GM19372 (cell line): ENCODE results near the gene ALG10B.
"Not testable (repeated sequence)": the region's sequence is repeated elsewhere in the genome, so short reads cannot be mapped to it uniquely, and the experiment has no call there.

Source experiments
- ATAC-seq: cut with Tn5 transposase; IDR thresholded peaks from one replicate; pipeline ENCODE4 v1.9.1; 2021; ENCODE audit warnings: mild to moderate bottlenecking, low read depth, moderate library complexity; ENCODE audit not compliant: unreplicated experiment

Gene ALG10B

GRCh38 chr12:38316391-38317129, at the start of gene ALG10B:
Gene ALG10B (plus strand): TSS chr12:38316774. CDS start chr12:38316894, 120 bp downstream.
- peak; percentile 99 for ATAC-seq

GRCh38 chr12:38268612-38269011, 48.0 kb upstream of the ALG10B start:
- no peak for ATAC-seq

- no peak for ATAC-seq
These were observed 46.7 kb upstream of the ALG10B start for GRCh38 chr12:38269897-38270296.

DNA sequence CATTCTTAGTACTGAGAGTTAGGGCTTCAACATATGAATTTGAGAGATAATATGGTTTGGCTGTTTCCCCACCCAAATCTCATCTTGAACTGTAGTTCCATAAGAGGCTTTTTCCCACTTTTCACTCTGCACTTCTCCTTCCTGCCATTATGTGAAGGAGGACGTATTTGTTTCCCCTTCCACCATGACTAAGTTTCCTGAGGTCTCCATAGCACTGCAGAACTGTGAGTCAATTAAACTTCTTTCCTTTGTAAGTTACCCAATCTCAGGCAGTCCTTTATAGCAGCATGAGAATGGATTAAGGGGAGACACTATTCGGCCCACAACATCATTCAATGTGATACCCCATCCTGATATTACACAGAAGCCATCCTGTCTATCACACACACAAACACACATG, 36.8 kb upstream of the ALG10B start:
- no peak for ATAC-seq

DNA sequence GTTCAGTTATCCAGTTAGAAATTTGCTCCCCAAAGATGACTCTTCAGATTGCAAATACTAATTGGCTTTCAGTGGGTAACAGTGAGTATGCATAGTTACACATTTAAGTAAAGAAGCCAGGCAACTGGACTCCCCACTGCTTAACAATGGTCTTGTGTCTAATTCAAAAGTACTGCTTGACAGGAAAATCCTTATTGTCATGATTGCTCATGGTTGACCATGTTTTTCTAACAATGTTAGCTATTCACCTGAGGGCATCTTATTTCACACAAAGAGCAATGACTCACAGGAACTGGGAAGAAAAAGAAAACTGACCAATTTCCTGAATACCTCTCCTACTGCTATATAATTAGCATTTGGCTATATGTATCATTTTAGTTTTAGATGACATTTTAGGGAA, 33.7 kb upstream of the ALG10B start:
- ATAC-seq: no peak

GRCh38 chr12:38289396-38289795, 27.2 kb upstream of the ALG10B start:
- no peak for ATAC-seq

GRCh38 chr12:38291160-38291559, 25.4 kb upstream of the ALG10B start:
- ATAC-seq: no peak

GRCh38 chr12:38302972-38303371, 13.6 kb upstream of the ALG10B start:
- not testable (repeated sequence) for ATAC-seq

- ATAC-seq: not testable (repeated sequence)
These were observed 5.4 kb downstream of the ALG10B start for GRCh38 chr12:38321966-38322365.

DNA sequence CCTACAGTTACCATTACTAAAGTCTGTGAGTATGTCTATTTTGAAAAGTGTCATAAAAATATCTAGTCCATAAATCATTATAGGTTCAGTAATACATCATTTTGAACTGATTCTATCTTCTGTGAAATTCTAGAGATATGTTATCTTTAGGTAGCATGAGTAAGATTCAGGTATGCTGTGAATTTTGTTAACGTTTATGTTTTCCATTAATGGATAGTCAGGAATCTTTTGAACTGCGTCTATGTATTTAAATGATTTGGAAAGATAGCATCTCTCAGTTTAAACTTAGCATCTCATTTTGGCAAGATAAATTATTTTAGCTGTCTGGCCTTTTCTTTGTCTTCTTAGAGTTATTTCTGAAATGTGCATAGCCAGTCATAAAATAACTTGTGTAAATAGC, 8.3 kb downstream of the ALG10B start:
- no peak for ATAC-seq

DNA sequence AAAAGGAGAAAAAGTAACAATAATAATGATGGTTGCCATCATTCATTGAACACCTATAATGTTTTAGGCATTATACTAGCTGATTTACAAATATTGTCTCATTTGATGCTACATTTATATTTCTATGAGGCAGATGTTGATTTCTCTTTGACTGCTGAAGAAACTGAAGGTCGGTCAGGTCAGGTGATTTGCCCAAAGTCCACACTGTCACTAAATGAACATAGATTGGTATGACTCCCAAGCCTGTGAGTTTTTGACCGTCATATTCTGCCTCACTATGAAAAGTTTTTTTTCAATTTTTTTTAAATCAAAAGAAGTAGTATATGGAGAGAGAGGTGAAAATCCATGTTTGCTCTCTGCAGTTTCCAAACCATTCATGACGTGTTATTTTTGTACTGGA, 10.8 kb downstream of the ALG10B start:
- ATAC-seq: no peak

- ATAC-seq: no peak
These were observed 11.8 kb downstream of the ALG10B start for GRCh38 chr12:38328306-38328895.

DNA sequence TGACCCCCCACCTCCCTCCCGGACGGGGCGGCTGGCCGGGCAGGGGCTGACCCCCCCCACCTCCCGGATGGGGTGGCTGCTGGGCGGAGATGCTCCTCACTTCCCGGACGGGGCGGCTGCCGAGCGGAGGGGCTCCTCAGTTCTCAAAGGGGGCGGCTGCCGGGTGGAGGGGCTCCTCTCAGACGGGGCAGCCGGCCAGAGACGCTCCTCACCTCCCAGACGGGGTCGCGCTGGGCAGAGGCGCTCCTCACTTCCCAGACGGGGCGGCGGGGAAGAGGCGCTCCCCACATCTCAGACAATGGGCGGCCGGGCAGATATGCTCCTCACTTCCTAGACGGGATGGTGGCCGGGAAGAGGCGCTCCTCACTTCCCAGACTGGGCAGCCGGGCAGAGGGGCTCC, 13.8 kb downstream of the ALG10B start:
- ATAC-seq: not testable (repeated sequence)

- ATAC-seq: no peak
These were observed 16.2 kb downstream of the ALG10B start for GRCh38 chr12:38332814-38333213.

GRCh38 chr12:38342444-38342843, 25.9 kb downstream of the ALG10B start:
- ATAC-seq: no peak

GRCh38 chr12:38343256-38343655, 26.7 kb downstream of the ALG10B start:
- not testable (repeated sequence) for ATAC-seq

DNA sequence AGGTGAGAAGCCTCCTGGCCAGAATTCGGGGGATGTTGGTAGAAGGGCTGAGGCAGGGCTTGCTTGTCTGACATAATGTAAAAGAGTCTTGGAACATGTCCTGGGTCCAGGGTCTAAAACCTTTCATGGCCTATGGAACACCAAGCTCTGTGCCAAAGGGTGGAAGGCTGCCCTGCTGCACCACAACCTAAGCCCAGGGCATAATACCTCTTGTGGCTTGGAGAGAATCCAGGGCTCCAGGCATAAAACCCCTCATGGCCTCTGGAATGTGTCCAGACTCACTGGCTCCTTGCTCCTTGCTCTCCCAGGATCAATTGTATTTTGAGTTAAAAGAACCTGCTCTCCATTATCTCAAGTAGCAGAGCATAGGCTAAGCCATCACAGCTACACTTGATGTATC, 27.3 kb downstream of the ALG10B start:
- ATAC-seq: not testable (repeated sequence)

DNA sequence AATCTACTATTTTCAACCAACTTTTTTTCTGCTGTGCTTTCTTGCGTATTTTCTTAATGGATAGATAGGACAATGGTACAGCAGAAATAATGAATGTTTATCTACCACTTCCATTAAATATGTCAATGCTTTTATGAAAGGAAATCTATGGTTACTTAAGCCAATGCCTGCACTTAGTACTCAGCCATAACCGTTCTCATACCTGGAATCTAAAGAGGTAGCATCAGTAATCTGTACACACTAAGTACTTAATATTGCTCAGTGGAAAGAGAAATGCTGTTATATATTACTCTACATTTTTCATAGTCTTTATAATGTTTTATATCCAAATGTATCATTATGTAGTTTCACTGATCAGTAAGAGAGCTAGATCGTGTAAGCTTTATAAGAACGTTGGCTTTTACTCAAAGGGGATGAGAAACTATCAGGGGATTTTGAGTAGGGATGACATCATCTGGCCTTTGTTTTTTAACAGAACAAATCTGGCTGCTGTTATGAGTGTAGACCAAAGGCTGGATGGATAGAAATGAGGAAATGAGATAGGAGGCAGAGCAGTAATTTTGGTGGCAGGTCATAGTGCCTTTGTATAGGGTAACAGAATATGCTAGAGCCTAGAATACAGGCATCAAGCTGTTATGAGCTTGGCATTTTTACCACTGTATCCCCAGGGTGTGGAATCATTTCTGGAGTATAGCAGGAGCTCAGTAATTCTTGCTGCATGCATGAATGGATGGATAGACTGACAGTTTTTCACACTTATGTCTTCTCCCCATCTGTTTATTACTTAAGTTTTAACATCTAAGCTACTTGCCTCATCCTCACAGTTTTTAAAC, 34.0 kb downstream of the ALG10B start:
- peak; percentile 93 for ATAC-seq

- ATAC-seq: peak; percentile 6
These were observed 34.6 kb downstream of the ALG10B start for GRCh38 chr12:38351175-38351508.

DNA sequence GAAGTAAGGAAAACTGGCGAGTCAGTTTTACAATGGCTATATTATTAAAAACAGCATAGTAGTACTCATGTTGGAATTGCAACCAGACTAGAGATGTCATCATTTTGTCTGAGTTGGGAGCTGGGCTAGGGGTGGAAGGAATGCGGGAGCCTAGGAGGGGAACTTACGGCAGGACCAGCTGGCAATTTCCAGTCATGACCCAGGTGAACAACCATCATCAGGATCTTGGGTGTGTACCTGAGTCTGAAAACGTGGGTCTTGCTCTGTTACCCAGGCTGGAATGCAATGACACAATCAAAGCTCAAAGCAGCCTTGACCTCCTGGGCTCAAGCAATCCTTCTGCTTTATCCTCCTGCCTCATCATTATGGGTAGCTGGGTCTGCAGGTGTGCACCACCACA, 50.9 kb downstream of the ALG10B start:
- ATAC-seq: no peak

DNA sequence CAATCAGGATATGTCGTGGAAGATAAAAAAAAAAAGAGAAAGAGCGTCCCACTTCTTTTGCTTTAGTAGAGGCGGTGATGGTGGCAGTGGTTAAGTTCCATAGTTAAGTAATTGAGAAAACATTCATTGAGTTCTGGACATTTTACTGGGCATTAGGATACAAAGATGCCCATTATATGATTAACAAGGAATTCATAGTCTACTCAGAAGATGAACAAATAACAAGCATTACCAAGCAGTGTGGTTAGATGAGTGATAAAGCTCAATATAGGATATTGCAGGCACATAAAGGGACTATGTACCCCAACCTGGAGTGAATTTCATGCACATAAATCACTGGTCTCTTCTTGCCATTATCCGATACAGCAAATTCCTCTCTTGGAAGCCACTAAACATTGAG, 53.7 kb downstream of the ALG10B start:
- ATAC-seq: no peak
